ENCODE measurements around the gene CERT1. TPM values are rescaled to one million over a fixed set of nuclear protein-coding genes. Genes with fewer than 3 reads are reported as not detected.
A peak's percentile ranks its signal among the peaks of the same experiment; 100 is the strongest.

Gene CERT1
- total and polyA plus RNA-seq, 9 of the 15 experiments (the other 6 are each of a cell fraction or from before 2014, with no cell fraction given): 3.4 to 24.7 (median 9.8) TPM

GRCh38 chr5:75366787-75367186, 144.6 kb downstream of the CERT1 start (continued):
- no peak for TF ChIP-seq CLOCK (CRISPR knock-in tag; IDR thresholded peaks at IDR 0.05; ENCODE audit: borderline replicate concordance)
- TF ChIP-seq PURB (CRISPR knock-in tag; IDR thresholded peaks at IDR 0.05; ENCODE audit: low read depth): no peak

GRCh38 chr5:75365740-75366139, 145.7 kb downstream of the CERT1 start:
- Histone ChIP-seq H2AFZ (ENCODE audit: low read depth, low read length) (no peak overlapping the region), H3K27ac (ENCODE audit: extremely low read depth, low read depth, low read length) (no peak overlapping the region), H3K36me3 (ENCODE audit: control insufficient read depth, insufficient read depth, low read length) (peaks cover 20% of the 10 kb centered on the region; the same call in 1 of the 3 replicates), H3K4me3 (no peak overlapping the region), H4K20me1 (replicated peaks; ENCODE audit: control insufficient read depth, insufficient read depth, low read length) (no peaks in the 10 kb centered on the region), H3K9me1 (ENCODE audit: control insufficient read depth, insufficient read depth, low read length) (no peaks in the 10 kb centered on the region), H3K9ac (ENCODE audit: insufficient read depth in 1 of 2, low read depth in 2 of 2, low read length in 2 of 2) (no peak overlapping the region), H3K4me1 (replicated peaks in 1 of 2; ENCODE audit: control insufficient read depth in 2 of 2, insufficient read depth in 2 of 2, low read length in 2 of 2) (peaks cover 0 to 3% of the 10 kb centered on the region in 2 experiments; a peak in 1 of 5 replicates), H3K79me2 (ENCODE audit: control insufficient read depth, insufficient read depth, low read length) (no peaks in the 10 kb centered on the region), H3K9me3 (replicated peaks; ENCODE audit: control insufficient read depth, insufficient read depth, low read depth, low read length) (no peaks in the 10 kb centered on the region), H3K4me2 (ENCODE audit: insufficient read depth, low read length) (no peak overlapping the region), H3K27me3 (ENCODE audit: control insufficient read depth in 2 of 2, insufficient read depth in 2 of 2, low read length in 2 of 2) (no peaks in the 10 kb centered on the region)
- FAIRE-seq: no peak
- in situ Hi-C loops (cut with MboI) (no loop called here), intact Hi-C loops (cut with micrococcal nuclease) (loop anchor here (10.0 kb wide), 1 partner anchor 299 kb away; no protein-coding TSS in a partner anchor)
- 0% methylated on average over 1 of the region's 1 CpG for WGBS (ENCODE audit: insufficient coverage, low coverage, missing lambda C conversion rate)
- no peak for TF ChIP-seq GABPB1 (CRISPR knock-in tag; IDR thresholded peaks at IDR 0.05)
- TF ChIP-seq BRF2 (IDR thresholded peaks at IDR 0.05; ENCODE audit: borderline replicate concordance, insufficient read depth, insufficient read length): no peak
- TF ChIP-seq ARID2 (IDR thresholded peaks at IDR 0.05): no peak
- no peak for TF ChIP-seq PML (IDR thresholded peaks at IDR 0.05; ENCODE audit: low read length)
- TF ChIP-seq ZKSCAN1 (IDR thresholded peaks at IDR 0.05; ENCODE audit: low read depth, low read length): 0 out of 2 replicates have a peak, but pooled peaks have one; percentile 47
- TF ChIP-seq FOSL1 (tag; conservative IDR thresholded peaks at IDR 0.05): peak; percentile 22; the same call in 1 of the 2 replicates
- TF ChIP-seq BACH1 (tag; IDR thresholded peaks at IDR 0.05): no peak
- TF ChIP-seq SAFB2 (IDR thresholded peaks at IDR 0.05; ENCODE audit: borderline replicate concordance, low read depth, low read length, severe bottlenecking): no peak
- DNase-seq (ENCODE audit: extremely low read depth in 1 of 4, low spot score in 3 of 4): peak in 1 of 4 experiments; percentile 8
- ChIA-PET POLR2A (interaction anchor here (0.7 to 3.6 kb wide), 5 partner anchors 10 to 32 kb away, joined by 3 to 13 read pairs (median 12); no protein-coding TSS in a partner anchor), CTCF (ENCODE audit: low intra/inter-chr PET ratio) (no interaction called here)
- no TSS peak for BruUV-seq (replicated peaks)
- ATAC-seq: peak; percentile 18; the same call in 2 of the 3 replicates
